Measurements from ENCODE around the gene ST3GAL2.

Gene ST3GAL2

GRCh38 chr16:70437017-70437581, 1.8 kb downstream of the ST3GAL2 start:
- no peak for DNase-seq

- no peak for DNase-seq
Observed at GRCh38 chr16:70434484-70435260, 4.2 kb downstream of the ST3GAL2 start.

- DNase-seq = no peak
Observed at GRCh38 chr16:70433458-70434103, 5.3 kb downstream of the ST3GAL2 start.

- DNase-seq = peak in 1 of 2 donors; percentile 27
Observed at GRCh38 chr16:70432723-70433457, 6.0 kb downstream of the ST3GAL2 start.

GRCh38 chr16:70432356-70432722, 6.6 kb downstream of the ST3GAL2 start:
- no peak for DNase-seq

GRCh38 chr16:70430667-70431536, 8.0 kb downstream of the ST3GAL2 start:
- DNase-seq = peak; percentile 79 to 84

- no peak for DNase-seq
Observed at GRCh38 chr16:70429888-70430666, 8.8 kb downstream of the ST3GAL2 start.

- peak; percentile 35 to 78 for DNase-seq
Observed at GRCh38 chr16:70428178-70428998, 10.5 kb downstream of the ST3GAL2 start.

- DNase-seq = no peak
Observed at GRCh38 chr16:70427786-70428177, 11.1 kb downstream of the ST3GAL2 start.

- DNase-seq = no peak
Observed at GRCh38 chr16:70422543-70422942, 16.4 kb downstream of the ST3GAL2 start.

GRCh38 chr16:70421473-70422311, 17.2 kb downstream of the ST3GAL2 start:
- DNase-seq = no peak

- no peak for DNase-seq
Observed at GRCh38 chr16:70421014-70421413, 17.9 kb downstream of the ST3GAL2 start.

- DNase-seq = no peak
Observed at GRCh38 chr16:70419384-70420327, 19.2 kb downstream of the ST3GAL2 start.

GRCh38 chr16:70418993-70419318, 19.9 kb downstream of the ST3GAL2 start:
- no peak for DNase-seq

GRCh38 chr16:70418274-70418992, 20.5 kb downstream of the ST3GAL2 start:
- DNase-seq = no peak

- no peak for DNase-seq
Observed at GRCh38 chr16:70417661-70418060, 21.2 kb downstream of the ST3GAL2 start.

- peak in 1 of 2 donors; percentile 42 for DNase-seq
Observed at GRCh38 chr16:70416748-70417616, 21.9 kb downstream of the ST3GAL2 start.

Data from CD4-positive, alpha-beta T cell treated with Interleukin-4 for 1 hour (primary cell).